Vagina (tissue), 2 donors: ENCODE results near the gene OLFML3.

Experiments
- CTCF ChIP-seq, 3 experiments: fragments of 450-650 bp in 2 of 3; fragments of 200-600 bp in 1 of 3; sonication (generic) in 1 of 3; IDR thresholded peaks; one replicate each; pipeline ENCODE4 v1.5.1; 2017 to 2019; ENCODE audit warnings: antibody characterized with exemption in 3 of 3, mild to moderate bottlenecking in 2 of 3, moderate library complexity in 2 of 3
- POLR2A ChIP-seq, 2 donors: fragments of 450-650 bp; IDR thresholded peaks; one replicate each; pipeline ENCODE4 v1.6.1; 2017; ENCODE audit warnings: antibody characterized with exemption in 2 of 2, mild to moderate bottlenecking in 2 of 2, moderate library complexity in 2 of 2
- POLR2AphosphoS5 ChIP-seq, 2 donors: sonication (generic); formaldehyde crosslinking; IDR thresholded peaks; one replicate each; pipeline ENCODE4 v1.9.0; 2017; ENCODE audit warnings: antibody characterized with exemption in 2 of 2, mild to moderate bottlenecking in 2 of 2, low read depth in 1 of 2; ENCODE audit not compliant: insufficient read depth in 1 of 2

GRCh38 chr1:113991467-113991997 lies 12.3 kb downstream of the OLFML3 start:
- TF ChIP-seq CTCF (IDR thresholded peaks at IDR 0.05) (no peak), POLR2A (IDR thresholded peaks at IDR 0.05) (no peak), POLR2AphosphoS5 (IDR thresholded peaks at IDR 0.05; ENCODE audit: insufficient read depth in 1 of 2, low read depth in 1 of 2) (no peak)
